Aorta (tissue), 5 donors: ENCODE data around the gene IST1. TPM values are rescaled to one million over a fixed set of nuclear protein-coding genes. Genes with fewer than 3 reads are reported as not detected.
A peak's percentile ranks its signal among the peaks of the same experiment; 100 is the strongest.
"Not testable (repeated sequence)": the region's sequence is repeated elsewhere in the genome, so short reads cannot be mapped to it uniquely, and the experiment has no call there.

Source experiments
- ATAC-seq: fragments of 200-7000 bp; cut with Tn5 transposase; one replicate; pipeline ENCODE4 v1.9.1; 2022; ENCODE audit warnings: moderate library complexity; ENCODE audit not compliant: low FRiP score
- DNase-seq, 2 donors: peaks; one replicate each; pipeline ENCODE4 v3.0.0-alpha.2; 2020
- H3K27ac ChIP-seq, 2 donors: one replicate each; pipeline ENCODE4 v1.5.1; 2013; ENCODE audit warnings: low read length in 2 of 2, mild to moderate bottlenecking in 2 of 2, moderate library complexity in 2 of 2, control low read depth in 1 of 2, inconsistent platforms in 1 of 2, low read depth in 1 of 2
- H3K27me3 ChIP-seq, 2 donors: one replicate each; pipeline ENCODE4 v1.6.1; 2013; ENCODE audit warnings: control low read depth in 1 of 2, low read length in 1 of 2, mild to moderate bottlenecking in 1 of 2, moderate library complexity in 1 of 2; ENCODE audit not compliant: insufficient read depth in 2 of 2, control insufficient read depth in 1 of 2
- H3K36me3 ChIP-seq, 2 donors: one replicate each; pipeline ENCODE4 v1.6.1; 2013; ENCODE audit warnings: control low read depth in 1 of 2, low read length in 1 of 2, mild to moderate bottlenecking in 1 of 2; ENCODE audit not compliant: insufficient read depth in 2 of 2, control insufficient read depth in 1 of 2
- H3K4me1 ChIP-seq, 2 donors: one replicate each; pipeline ENCODE4 v1.6.1; 2013; ENCODE audit warnings: low read length in 2 of 2, control low read depth in 1 of 2, mild to moderate bottlenecking in 1 of 2, moderate library complexity in 1 of 2; ENCODE audit not compliant: insufficient read depth in 2 of 2, control insufficient read depth in 1 of 2
- H3K4me3 ChIP-seq, 2 donors: one replicate each; pipeline ENCODE4 v1.5.1; 2013; ENCODE audit warnings: low read length in 2 of 2, control low read depth in 1 of 2, mild to moderate bottlenecking in 1 of 2
- H3K9me3 ChIP-seq: one replicate; pipeline ENCODE4 v1.6.1; 2013; ENCODE audit warnings: mild to moderate bottlenecking, low read length; ENCODE audit not compliant: control insufficient read depth
- WGBS, 2 donors: extraction: QIAGEN DNeasy Blood & Tissue Kit; methylation state at CpG; one replicate each; pipeline ENCODE4 v1.1.7; 2013; 5-methylcytosine and 5-hydroxymethylcytosine counted together
- intact Hi-C, 2 donors: fragments of 100-400 bp; cut with DNase I; formaldehyde crosslinking; loops; one replicate each; pipeline versions ENCODE4 v1.14.2 to v1.15.0; 2022
- polyA plus RNA-seq, 2 donors: library from polyadenylated mRNA; stranded (reverse); fragments of 200-250 nt; gene quantifications; one replicate each; pipeline ENCODE4 v1.2.3, GENCODE V29; 2013
- total RNA-seq, 2 donors: library from RNA; stranded (reverse); fragmentation: NEBNext Ultra II Directional; extraction: Animal tissue kit (Norgen Biotek cat#: 25700); gene quantifications; one replicate each; pipeline ENCODE4 v1.2.1, GENCODE V29; 2021
- donor health status: healthy with polysubstance abuse.
- donor health status: Bipolar disorder and iron deficiency.
- donor health status: DM: no; HTN: no; CAD: no.
- donor health status: DM: no; HTN: no; CAD: no.
- donor health status: DM: yes; HTN: yes; CAD: no.

IST1 gene
- total and polyA plus RNA-seq, 4 donors, result 52.5 to 202 (median 151) TPM

DNA sequence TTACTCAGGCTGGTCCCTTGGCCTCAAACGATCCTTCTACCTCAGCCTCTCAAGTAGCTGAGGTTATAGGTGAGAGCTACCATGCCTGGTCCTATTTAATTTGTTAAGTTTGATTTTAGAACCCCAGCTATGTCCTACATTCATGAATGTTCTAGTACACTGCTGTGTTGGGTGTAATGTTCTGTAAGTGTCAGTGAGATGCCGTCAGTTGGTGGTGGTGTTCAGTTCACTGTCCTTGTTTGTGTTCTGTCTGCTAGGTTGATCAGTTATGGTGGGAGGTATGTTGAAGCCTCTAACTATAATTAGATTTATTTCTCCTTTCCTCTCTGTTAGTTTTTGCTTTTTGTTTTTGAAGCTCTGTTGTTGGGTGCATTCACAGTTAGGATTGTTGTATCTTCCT is 8.3 kb downstream of the IST1 start:
- DNase-seq (no peak), ATAC-seq (no peak)
- H3K4me1 ChIP-seq, result peaks cover 0 to 2% of the 10 kb centered on the region in 2 donors
- H3K27me3 ChIP-seq, result no peaks in the 10 kb centered on the region
- H3K4me3 ChIP-seq, result no peak overlapping the region
- intact Hi-C loops, result no loop called here
- H3K36me3 ChIP-seq, result no peaks in the 10 kb centered on the region
- H3K9me3 ChIP-seq, result no peaks in the 10 kb centered on the region
- WGBS, 2 donors, result 72 to 79% methylated on average over 2 of the region's 2 CpGs
- H3K27ac ChIP-seq, result no peak overlapping the region

DNA sequence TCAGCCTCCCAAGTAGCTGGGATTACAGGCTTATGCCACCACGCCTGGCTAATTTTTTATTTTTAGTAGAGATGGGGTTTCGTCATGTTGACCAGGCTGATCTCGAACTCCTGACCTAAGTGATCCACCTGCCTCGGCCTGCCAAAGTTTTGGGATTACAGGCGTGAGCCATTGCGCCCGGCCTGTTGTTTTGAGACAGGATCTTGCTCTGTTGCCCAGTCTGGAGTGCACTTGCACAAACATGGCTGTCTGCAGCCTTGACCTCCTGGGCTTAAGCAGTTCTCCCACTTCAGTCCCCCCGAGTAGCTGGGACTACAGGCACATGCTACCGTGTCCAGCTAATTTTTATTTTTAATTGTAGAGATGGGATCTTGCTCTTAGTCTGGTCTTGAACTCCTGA is 8.9 kb downstream of the IST1 start:
- peaks cover 0 to under 1% of the 10 kb centered on the region in 2 donors for H3K4me1 ChIP-seq
- intact Hi-C loops, result no loop called here
- H3K4me3 ChIP-seq, result no peak overlapping the region
- H3K27ac ChIP-seq, result no peak overlapping the region
- no peaks in the 10 kb centered on the region for H3K9me3 ChIP-seq
- ATAC-seq (no peak), DNase-seq (no peak)
- H3K27me3 ChIP-seq, result no peaks in the 10 kb centered on the region
- H3K36me3 ChIP-seq, result no peaks in the 10 kb centered on the region
- WGBS, 2 donors, result 82 to 84% methylated on average over 9 of the region's 9 CpGs

DNA sequence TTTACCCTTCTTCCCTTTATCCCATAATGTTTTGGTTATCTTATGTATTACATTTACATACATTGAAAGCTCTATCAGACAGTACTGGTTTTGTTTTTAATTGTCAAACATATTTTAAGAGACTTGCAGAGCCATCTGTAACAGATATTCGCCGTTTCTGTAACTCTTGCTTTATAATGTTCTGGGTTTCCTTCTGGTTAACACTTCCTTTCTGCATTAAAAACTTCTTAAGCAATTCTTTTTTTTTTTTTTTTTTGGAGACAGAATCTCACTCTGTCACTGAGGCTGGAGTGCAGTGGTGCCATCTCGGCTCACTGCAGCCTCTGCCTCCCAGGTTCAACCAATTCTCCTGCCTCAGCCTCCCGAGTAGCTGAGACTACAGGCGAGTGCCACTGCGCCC is 10.4 kb downstream of the IST1 start:
- H3K36me3 ChIP-seq, ATAC-seq, DNase-seq, H3K9me3 ChIP-seq, H3K4me1 ChIP-seq, H3K27me3 ChIP-seq, H3K27ac ChIP-seq, H3K4me3 ChIP-seq, intact Hi-C loops: not testable (repeated sequence)
- WGBS, 2 donors, result 86 to 87% methylated on average over 6 of the region's 6 CpGs

- WGBS, 2 donors, result 85 to 90% methylated on average over 7 of the region's 7 CpGs
- ATAC-seq, result no peak
These were observed 15.8 kb downstream of the IST1 start for GRCh38 chr16:71911121-71911520.

GRCh38 chr16:71912534-71913275 is 17.4 kb downstream of the IST1 start:
- Histone ChIP-seq H3K27ac (no peak overlapping the region), H3K4me3 (no peak overlapping the region), H3K4me1 (peaks cover 3 to 5% of the 10 kb centered on the region in 2 donors), H3K36me3 (no peaks in the 10 kb centered on the region), H3K9me3 (no peaks in the 10 kb centered on the region), H3K27me3 (no peaks in the 10 kb centered on the region)
- 88 to 91% methylated on average over 6 of the region's 6 CpGs for WGBS, 2 donors
- intact Hi-C loops, result no loop called here
- ATAC-seq, result no peak
- no peak for DNase-seq

More at GRCh38 chr16:71911121-71911520, 15.8 kb downstream of the IST1 start:
- Histone ChIP-seq H3K27ac (no peak overlapping the region), H3K27me3 (no peaks in the 10 kb centered on the region), H3K4me3 (no peak overlapping the region), H3K4me1 (peaks cover 3 to 5% of the 10 kb centered on the region in 2 donors), H3K9me3 (no peaks in the 10 kb centered on the region), H3K36me3 (no peaks in the 10 kb centered on the region)
- intact Hi-C loops, result no loop called here
- DNase-seq, result no peak

GRCh38 chr16:71914802-71915201 is 19.5 kb downstream of the IST1 start:
- ATAC-seq, result no peak
- peaks cover 3 to 4% of the 10 kb centered on the region in 2 donors for H3K36me3 ChIP-seq
- intact Hi-C loops, result no loop called here
- no peaks in the 10 kb centered on the region for H3K9me3 ChIP-seq
- no peak overlapping the region for H3K27ac ChIP-seq
- H3K4me1 ChIP-seq, result peaks cover 3 to 5% of the 10 kb centered on the region in 2 donors
- WGBS, 2 donors, result 2 to 6% methylated on average over 2 of the region's 2 CpGs
- H3K4me3 ChIP-seq, result no peak overlapping the region
- no peak for DNase-seq
- H3K27me3 ChIP-seq, result no peaks in the 10 kb centered on the region

DNA sequence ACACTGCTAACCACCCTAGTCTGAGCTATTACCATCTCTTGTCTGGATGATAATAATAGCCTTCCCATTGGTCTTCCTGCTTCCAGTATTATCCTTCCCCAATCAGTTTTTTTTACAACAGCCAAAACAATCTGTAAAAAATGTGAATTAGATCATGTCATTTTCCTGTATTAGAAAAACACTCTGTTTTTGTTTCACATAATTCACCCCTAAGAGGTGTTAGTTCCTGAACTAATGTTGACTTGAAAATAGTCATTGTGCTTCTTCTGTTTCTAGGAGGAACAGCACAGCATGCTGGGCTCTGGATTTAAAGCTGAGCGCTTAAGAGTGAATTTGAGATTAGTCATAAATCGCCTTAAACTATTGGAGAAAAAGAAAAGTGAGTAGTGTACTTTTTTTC is 20.0 kb downstream of the IST1 start:
- H3K9me3 ChIP-seq, result no peaks in the 10 kb centered on the region
- no peak for DNase-seq
- peaks cover 3 to 7% of the 10 kb centered on the region in 2 donors for H3K36me3 ChIP-seq
- no peaks in the 10 kb centered on the region for H3K27me3 ChIP-seq
- no peak overlapping the region for H3K27ac ChIP-seq
- H3K4me3 ChIP-seq, result no peak overlapping the region
- no peak for ATAC-seq
- 86 to 89% methylated on average over 2 of the region's 2 CpGs for WGBS, 2 donors
- intact Hi-C loops, result no loop called here
- peaks cover 0 to 5% of the 10 kb centered on the region in 2 donors for H3K4me1 ChIP-seq

GRCh38 chr16:71916397-71916920 is 21.1 kb downstream of the IST1 start:
- Histone ChIP-seq H3K9me3 (no peaks in the 10 kb centered on the region), H3K27ac (peak overlapping the region in 1 of 2 donors; percentile 48), H3K4me3 (no peak overlapping the region), H3K36me3 (peaks cover 6 to 15% of the 10 kb centered on the region in 2 donors), H3K4me1 (peaks cover 0 to 5% of the 10 kb centered on the region in 2 donors), H3K27me3 (no peaks in the 10 kb centered on the region)
- WGBS, 2 donors, result 60 to 64% methylated on average over 11 of the region's 11 CpGs
- ATAC-seq (no peak), DNase-seq (no peak)
- intact Hi-C loops, result no loop called here

GRCh38 chr16:71917900-71918299 is 22.6 kb downstream of the IST1 start:
- Histone ChIP-seq H3K36me3 (peaks cover 10 to 18% of the 10 kb centered on the region in 2 donors), H3K4me3 (no peak overlapping the region), H3K9me3 (no peaks in the 10 kb centered on the region), H3K4me1 (peaks cover 0 to 5% of the 10 kb centered on the region in 2 donors), H3K27ac (no peak overlapping the region), H3K27me3 (no peaks in the 10 kb centered on the region)
- intact Hi-C loops, result no loop called here
- DNase-seq, result no peak
- WGBS, 2 donors, result 61% methylated on average over 6 of the region's 6 CpGs
- no peak for ATAC-seq
